Stimulated activated CD4-positive, alpha-beta T cell treated with anti-CD3 and anti-CD28 coated beads, Interleukin-15, amount 100 ng/mL, for 1 hour (primary cell): ENCODE data around the gene CFAP210.

Experiments used
- DNase-seq, 2 donors: peaks; one replicate each; pipeline ENCODE4 v3.0.0-alpha.2; 2020; ENCODE audit warnings: low read depth in 1 of 2, low spot score in 1 of 2

CFAP210 gene

DNA sequence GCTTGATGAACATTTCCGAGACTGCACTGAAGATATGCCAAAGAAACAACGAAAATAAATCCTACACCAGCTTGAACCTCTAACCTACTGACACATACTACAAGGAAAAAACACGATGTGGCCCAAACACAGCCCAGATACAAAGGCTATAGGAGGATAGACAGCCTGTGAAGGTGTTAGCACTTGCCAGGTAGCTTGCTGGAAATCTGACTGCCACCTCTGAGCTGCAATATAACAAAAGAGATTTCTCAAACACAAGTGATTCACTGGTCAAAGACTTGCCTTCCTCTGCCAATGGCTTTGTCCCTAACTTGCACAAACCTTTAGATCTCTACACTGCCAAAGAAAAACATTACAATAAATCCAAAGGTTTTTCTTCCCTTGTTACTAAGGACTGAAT lies 21.1 kb downstream of the CFAP210 start:
- no peak for DNase-seq

GRCh38 chr2:169672406-169672805 lies 21.8 kb downstream of the CFAP210 start:
- no peak for DNase-seq

- DNase-seq, result no peak
Observed at GRCh38 chr2:169670937-169671336, 23.3 kb downstream of the CFAP210 start.

DNA sequence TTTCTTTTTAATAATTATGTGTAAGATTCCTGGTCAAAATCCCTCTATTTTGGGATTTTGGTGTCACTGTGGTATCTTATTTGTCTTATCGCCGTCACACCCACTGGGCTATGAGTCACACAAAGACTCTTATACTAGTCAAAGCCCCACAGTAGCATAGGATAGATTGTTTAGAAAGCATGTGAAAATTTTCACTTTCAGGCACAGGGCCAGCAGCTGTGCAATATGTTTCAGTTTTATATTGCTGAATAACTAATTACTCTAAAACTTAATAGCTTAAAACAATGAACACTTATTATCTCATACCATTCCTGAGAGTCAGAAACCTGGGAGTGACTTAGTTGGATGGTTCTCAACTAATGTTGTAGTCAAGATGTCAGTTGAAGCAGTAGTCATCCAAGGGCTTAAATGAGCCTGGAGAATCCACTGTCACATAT lies 24.0 kb downstream of the CFAP210 start:
- DNase-seq, result no peak

DNA sequence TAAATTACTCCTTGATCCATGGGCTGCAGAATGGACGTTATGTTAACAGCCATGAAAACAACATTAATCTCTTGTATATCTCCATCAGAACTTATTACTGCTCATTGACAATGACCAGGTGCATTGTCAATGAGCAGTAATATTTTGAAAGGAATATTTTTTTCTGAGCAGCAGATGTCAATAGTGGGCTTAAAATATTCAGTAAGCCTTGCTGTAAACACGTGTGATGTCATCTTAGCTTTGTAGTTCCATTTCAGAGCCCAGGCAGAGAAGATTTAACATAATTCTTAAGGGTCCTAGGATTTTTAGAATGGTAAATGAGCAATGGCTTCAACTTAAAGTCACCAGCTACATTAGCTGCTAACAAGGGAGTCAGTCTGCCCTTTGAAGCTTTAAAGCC lies 26.6 kb downstream of the CFAP210 start:
- no peak for DNase-seq

DNA sequence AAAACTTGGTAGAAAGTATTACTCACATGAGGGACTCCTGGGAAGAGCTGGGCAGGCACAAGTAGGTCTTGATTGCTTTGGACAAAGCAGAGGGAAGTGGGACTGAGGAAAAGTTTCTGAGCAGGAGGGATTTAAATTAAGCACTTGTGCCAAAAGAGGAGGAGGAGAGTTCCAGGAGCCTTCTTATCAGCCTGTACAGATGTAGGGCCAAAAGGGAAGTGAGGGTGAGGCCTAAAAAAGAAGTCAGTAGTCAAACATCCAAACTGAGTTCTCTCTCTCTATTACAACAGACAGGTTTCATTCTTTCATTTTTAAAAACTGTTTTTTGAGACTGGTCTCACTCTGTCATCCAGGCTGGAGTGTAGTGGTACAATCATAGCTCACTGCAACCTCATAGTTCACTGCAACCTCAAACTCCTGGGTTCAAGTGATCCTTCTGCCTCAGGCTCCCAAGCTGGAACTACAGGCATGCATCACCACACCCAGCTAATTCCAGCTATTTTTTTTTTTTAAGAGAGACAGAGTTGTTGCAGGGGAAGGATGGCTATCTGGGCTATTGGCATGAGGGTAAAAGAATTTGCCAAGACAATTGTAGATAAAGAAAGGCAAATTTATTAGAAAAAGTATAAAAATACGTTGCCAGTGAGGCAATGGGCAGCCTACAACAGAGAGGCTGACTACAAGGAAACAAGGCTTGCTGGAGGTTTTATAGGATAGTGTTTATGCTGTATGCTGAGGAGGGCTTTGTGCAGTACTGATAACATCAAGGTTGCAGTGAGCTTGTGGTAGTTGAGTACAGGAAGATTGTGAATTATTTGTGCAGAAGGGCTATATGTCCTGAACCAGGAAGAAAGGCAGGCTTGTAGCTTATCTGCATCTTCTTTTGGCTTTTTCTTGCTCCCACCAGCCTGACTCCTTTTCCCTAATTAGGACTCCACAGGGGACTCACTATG lies 29.0 kb downstream of the CFAP210 start:
- no peak for DNase-seq

DNA sequence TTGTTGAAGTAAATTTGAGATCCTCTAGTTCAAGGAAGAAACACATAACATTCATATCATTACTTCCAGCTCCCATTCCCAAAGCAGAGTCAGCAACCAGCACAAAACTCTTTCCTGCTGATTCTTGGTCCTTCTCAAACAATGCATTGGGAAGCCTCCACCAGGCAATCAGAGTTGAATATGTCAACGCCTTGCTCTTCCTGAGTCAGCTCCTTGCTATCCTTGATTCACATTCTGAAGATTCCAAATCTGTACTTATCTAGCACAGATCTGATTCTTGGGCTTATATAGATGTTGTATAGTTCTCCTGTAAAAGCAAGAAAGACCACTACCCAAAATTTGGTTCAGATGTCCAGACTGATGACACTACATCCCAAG lies 29.6 kb downstream of the CFAP210 start:
- no peak for DNase-seq

GRCh38 chr2:169663247-169663646 lies 31.0 kb downstream of the CFAP210 start:
- no peak for DNase-seq

DNA sequence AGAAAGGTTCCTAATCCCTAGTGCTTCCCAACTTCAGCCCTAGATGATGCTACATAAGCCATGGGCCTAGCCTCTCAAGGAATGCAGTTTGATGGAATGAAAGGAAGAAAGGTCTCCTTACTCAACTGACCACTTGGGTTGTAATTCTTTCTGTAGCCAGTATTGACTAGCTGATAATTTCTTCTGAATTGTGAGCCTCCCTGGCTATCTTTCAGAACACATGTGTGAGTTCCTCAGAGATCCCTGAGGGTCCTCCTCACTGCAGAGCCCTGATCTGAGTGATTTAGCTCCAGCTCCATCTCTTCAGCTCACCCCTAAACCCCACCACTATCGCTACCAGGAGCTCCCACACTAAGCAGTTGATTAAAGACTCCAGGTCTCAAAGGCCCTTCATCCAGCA lies 31.5 kb downstream of the CFAP210 start:
- no peak for DNase-seq

GRCh38 chr2:169661265-169661664 lies 32.9 kb downstream of the CFAP210 start:
- no peak for DNase-seq

DNA sequence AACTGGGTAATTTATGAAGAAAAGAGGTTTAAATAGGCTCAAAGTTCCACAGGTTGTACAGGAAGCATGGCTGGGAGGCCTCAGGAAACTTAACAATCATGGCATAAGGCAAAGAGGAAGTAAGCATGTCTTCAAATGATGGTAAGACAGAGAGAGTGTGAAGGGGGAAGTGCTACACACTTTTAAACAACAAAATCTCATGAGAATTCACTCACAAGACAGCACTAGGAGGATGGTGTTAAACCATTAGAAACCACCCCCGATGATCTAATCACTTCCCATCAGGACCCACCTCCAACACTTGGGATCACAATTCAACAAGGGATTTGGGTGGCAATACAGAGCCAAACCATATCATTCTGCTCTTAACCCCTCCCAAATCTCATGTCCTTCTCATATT lies 34.9 kb downstream of the CFAP210 start:
- no peak for DNase-seq

DNA sequence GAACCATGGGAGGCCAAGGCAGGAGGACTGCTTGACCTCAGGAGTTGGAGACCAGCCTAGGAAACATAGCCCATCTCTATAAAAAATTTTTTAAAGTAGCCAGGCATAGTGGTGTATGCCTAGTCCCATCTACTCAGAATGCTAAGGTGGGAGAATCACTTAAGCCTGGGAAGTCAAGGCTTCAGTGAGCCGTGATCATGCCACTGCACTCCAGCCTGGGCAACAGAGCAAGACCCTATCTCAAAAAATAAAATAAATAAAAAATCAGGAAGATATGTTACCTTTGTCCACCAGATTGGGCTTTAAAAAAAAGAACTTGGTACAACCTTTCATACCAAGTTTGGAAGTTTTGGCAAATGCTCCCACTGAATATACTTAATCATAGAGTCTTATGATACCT lies 35.3 kb downstream of the CFAP210 start:
- no peak for DNase-seq

GRCh38 chr2:169656164-169656563 lies 38.0 kb downstream of the CFAP210 start:
- no peak for DNase-seq

DNA sequence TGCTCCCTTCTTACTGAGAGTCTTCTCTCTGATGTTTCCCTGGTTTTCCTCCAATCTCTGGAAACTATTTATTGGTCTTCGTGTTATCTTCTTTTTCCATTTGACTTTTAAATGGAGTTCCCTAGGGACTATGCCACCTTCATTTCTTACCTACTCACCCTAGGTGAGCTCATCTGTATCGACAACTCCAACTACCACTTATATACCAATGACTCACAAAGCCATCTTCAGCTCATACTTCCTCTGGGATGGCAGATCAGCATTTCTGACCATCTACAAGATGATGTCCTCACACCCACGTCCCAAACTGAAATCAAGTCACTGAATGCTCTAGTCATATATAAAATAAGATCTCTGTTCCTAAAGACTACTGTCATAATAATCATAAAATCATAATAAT lies 40.6 kb downstream of the CFAP210 start:
- no peak for DNase-seq

- no peak for DNase-seq
Observed at GRCh38 chr2:169649278-169649677, 44.9 kb downstream of the CFAP210 start.

GRCh38 chr2:169647496-169647895 lies 46.7 kb downstream of the CFAP210 start:
- DNase-seq, result no peak

- no peak for DNase-seq
Observed at GRCh38 chr2:169644173-169644572, 50.0 kb downstream of the CFAP210 start.

DNA sequence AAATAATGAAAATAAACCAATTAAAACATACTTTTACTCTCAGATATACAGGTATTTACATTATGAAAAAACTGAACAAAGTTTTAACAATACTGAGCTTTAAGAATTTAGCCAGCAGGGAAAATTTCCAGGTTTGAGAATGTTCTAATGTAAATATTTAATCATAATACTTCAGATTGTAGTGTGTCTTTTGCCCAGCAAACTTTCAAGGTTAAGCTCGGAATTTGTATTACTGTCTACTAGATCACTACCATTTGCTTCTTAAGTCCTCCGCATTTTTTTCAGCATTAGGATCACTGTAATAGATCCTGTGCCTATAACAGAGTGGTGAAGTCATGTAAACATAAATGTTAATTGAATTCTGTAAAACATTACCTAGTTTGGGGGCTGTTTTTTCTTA lies 52.7 kb downstream of the CFAP210 start:
- no peak for DNase-seq

GRCh38 chr2:169640104-169640503 lies 54.1 kb downstream of the CFAP210 start:
- no peak for DNase-seq

GRCh38 chr2:169637620-169638019 lies 56.6 kb downstream of the CFAP210 start:
- DNase-seq, result no peak

GRCh38 chr2:169636440-169637097 lies 57.6 kb downstream of the CFAP210 start:
- no peak for DNase-seq

DNA sequence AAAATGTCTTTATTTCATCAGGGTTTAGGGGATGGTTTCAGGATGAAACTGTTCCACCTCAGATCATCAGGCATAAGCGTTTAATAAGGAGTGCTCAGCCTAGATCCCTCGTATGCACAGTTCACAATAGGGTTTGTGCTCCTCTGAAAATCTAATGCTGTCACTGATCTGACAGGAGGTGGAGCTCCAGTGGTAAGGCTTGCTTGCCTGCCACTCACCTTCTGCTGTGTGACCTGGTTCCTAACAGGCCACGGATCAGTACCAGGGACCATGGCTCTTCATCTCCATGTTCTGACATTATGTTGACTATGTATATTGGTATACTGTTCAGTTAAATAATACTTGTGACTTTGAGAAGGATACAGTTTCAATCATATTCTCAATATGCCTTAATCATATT lies 68.4 kb downstream of the CFAP210 start:
- DNase-seq, result no peak

DNA sequence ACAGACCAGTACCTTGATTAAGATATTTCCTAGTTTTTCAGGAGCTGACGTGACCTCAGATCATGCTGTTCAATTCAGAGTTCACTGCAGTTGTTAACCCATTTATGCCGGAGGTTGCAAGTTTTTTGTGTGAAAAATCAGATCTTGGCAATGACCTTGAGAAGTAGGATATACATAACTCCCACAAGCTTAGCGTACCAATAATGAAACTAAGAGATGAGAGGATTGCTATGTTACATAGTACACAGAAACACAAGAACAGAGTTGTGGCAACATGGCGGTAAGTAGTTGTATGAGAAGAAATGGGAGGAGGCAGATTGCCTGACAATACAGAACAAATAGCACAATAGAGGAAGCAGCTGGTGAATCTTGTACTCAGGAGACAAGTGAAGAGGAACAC lies 71.0 kb downstream of the CFAP210 start:
- DNase-seq, result no peak
